Activated naive CD8-positive, alpha-beta T cell treated with anti-CD3 and anti-CD28 coated beads, Interleukin-2, amount 10 ng/mL, durations not matched to agents 7 days and 5 days (primary cell): ENCODE results near the gene MLH3. TPM values are rescaled to one million over a fixed set of nuclear protein-coding genes. Genes with fewer than 3 reads are reported as not detected.
A peak's percentile ranks its signal among the peaks of the same experiment; 100 is the strongest.

Experiments used
- ATAC-seq: fragments of 150-1000 bp; cut with Tn5 transposase; one replicate; pipeline ENCODE4 v1.10.0; 2021; ENCODE audit warnings: low read depth, moderate library complexity
- POLR2A ChIA-PET: fragments of 350-600 bp; sonication (Branson Sonifier 250); formaldehyde crosslinking; loops from one replicate; lab custom pipeline; 2021; ENCODE audit warnings: antibody characterized with exemption; lab: Charles Lee
- DNase-seq: peaks from one replicate; pipeline ENCODE4 v3.0.0; 2021
- H3K27ac Mint-ChIP-seq: one replicate; pipeline ENCODE4 v1.8.0; 2022; ENCODE audit warnings: mild to moderate bottlenecking, mixed read lengths
- H3K27me3 Mint-ChIP-seq: one replicate; pipeline ENCODE4 v1.8.0; 2022; ENCODE audit warnings: mild to moderate bottlenecking, moderate library complexity, mixed read lengths
- H3K36me3 Mint-ChIP-seq: one replicate; pipeline ENCODE4 v1.8.0; 2021; ENCODE audit warnings: mild to moderate bottlenecking, mixed read lengths
- H3K4me1 Mint-ChIP-seq: one replicate; pipeline ENCODE4 v1.8.0; 2021; ENCODE audit warnings: mixed read lengths
- H3K4me3 Mint-ChIP-seq: one replicate; pipeline ENCODE4 v1.8.0; 2022; ENCODE audit warnings: mild to moderate bottlenecking, moderate library complexity, mixed read lengths
- H3K9me3 Mint-ChIP-seq: one replicate; pipeline ENCODE4 v1.8.0; 2021; ENCODE audit warnings: mixed read lengths
- total RNA-seq, 2 experiments: library from RNA; stranded (reverse); gene quantifications; one replicate each; pipeline ENCODE4 v1.2.3, GENCODE V29; 2021

MLH3 gene
- total RNA-seq, 2 experiments from 2014 or later = 18.0 to 18.2 TPM

DNA sequence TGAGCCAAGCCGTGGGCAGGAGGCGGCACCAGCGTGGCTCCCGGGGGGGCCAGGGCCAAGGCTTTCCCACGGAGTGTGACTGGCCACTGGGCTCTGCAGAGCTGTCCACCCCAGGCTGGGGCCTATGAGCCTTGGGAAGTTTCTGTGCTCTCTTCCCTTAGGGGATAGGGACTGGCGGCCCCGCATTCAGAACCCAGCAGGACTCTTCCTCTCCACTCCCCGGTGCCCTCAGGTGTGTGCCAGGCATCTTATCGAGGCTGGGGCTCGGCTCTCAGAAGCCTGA lies 66.3 kb downstream of the MLH3 start:
- ATAC-seq = no peak
- POLR2A ChIA-PET = no interaction called here

DNA sequence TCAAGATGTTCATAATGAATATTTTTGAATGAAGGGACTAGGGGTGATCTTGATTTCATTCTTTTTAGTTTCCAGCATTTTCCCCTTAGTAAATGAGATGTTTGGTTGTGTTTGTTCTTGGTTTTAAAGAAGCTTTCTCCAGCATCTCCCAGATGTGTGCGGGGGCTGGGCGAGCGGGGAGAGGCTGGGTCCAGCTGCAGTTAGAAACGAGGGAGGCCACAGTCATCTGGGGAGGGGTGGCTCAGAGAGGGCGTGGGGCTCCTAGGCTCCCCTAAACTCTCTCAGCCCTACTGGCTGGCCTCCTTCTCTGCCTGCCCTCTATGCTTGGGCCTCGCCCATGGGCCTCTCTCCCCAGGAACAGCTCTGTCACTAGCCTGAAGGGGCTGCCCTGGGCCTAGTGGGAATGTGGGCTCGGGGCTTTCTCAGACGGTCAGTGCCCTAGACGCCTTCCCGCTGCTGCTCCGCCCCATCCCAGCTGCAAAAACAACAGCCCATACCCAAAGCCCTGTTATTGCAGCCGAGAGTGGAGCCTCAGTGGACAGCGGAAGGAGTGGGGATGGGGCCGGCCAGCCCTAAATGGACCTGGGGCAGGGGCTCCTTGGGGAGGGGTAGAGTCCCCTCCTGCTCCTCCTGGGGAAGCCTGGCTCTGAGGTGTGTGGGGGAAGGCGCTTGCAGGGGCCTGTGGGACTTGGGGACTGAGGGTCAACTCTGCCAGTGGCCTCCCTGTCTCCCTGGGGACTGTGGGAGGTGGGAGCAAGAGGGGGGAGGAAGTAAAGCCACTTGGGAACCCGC lies 66.8 kb downstream of the MLH3 start:
- Mint-ChIP-seq H3K4me3 (no peak overlapping the region), H3K27ac (no peak overlapping the region), H3K27me3 (peaks cover 6% of the 10 kb centered on the region), H3K4me1 (no peaks in the 10 kb centered on the region), H3K36me3 (no peaks in the 10 kb centered on the region), H3K9me3 (no peaks in the 10 kb centered on the region)
- POLR2A ChIA-PET = no interaction called here
- ATAC-seq = no peak
- no peak for DNase-seq

More for the DNA sequence above, 66.3 kb downstream of the MLH3 start:
- Mint-ChIP-seq H3K4me3 (no peak overlapping the region), H3K27me3 (peaks cover 6% of the 10 kb centered on the region), H3K9me3 (no peaks in the 10 kb centered on the region), H3K27ac (no peak overlapping the region), H3K36me3 (no peaks in the 10 kb centered on the region), H3K4me1 (no peaks in the 10 kb centered on the region)
- DNase-seq = no peak

DNA sequence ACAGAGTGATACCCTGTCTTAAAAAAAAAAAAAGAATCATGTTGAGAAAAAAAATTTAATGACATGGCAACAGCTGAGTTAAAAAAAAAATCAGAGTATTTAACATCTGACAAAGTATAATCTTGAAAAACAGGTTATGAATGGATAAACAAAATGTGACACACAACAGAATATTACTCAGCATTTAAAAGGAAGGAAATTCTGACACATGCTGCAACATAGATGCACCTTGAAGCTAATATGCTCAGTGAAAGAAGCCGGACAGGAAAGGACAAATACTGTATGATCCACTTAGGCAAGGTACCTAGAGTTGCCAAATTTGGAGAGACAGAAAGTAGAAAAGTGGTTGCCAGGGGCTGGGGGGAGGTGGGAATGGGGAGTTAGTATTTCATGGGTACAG lies 67.9 kb downstream of the MLH3 start:
- no peak for ATAC-seq
- no peak for DNase-seq
- no peaks in the 10 kb centered on the region for H3K4me1 Mint-ChIP-seq
- H3K36me3 Mint-ChIP-seq = no peaks in the 10 kb centered on the region
- H3K27me3 Mint-ChIP-seq = peaks cover 6% of the 10 kb centered on the region
- POLR2A ChIA-PET = no interaction called here
- no peak overlapping the region for H3K27ac Mint-ChIP-seq
- no peaks in the 10 kb centered on the region for H3K9me3 Mint-ChIP-seq
- no peak overlapping the region for H3K4me3 Mint-ChIP-seq

DNA sequence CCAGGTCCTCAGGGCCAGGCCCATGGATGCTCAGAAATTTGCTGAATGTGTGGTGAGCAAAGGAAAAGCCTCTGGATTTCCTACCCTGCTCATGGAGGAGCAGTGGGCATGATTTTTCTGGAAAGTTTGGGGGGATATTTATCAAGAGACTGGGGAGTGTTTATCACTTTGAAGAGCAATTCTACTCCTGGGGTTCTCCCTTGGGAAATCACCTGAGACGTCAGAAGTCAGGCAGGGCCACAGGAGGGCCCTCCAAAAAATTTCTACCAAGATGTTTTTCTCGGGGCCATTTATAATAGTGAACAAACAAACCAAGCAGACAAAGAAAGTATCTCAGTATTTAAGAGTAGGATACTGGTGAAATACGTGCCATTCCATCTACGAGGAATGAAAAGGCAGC lies 68.6 kb downstream of the MLH3 start:
- no peak for DNase-seq
- H3K4me1 Mint-ChIP-seq = no peaks in the 10 kb centered on the region
- H3K27ac Mint-ChIP-seq = no peak overlapping the region
- H3K36me3 Mint-ChIP-seq = no peaks in the 10 kb centered on the region
- POLR2A ChIA-PET = no interaction called here
- H3K4me3 Mint-ChIP-seq = no peak overlapping the region
- ATAC-seq = no peak
- no peaks in the 10 kb centered on the region for H3K9me3 Mint-ChIP-seq
- peaks cover 6% of the 10 kb centered on the region for H3K27me3 Mint-ChIP-seq

DNA sequence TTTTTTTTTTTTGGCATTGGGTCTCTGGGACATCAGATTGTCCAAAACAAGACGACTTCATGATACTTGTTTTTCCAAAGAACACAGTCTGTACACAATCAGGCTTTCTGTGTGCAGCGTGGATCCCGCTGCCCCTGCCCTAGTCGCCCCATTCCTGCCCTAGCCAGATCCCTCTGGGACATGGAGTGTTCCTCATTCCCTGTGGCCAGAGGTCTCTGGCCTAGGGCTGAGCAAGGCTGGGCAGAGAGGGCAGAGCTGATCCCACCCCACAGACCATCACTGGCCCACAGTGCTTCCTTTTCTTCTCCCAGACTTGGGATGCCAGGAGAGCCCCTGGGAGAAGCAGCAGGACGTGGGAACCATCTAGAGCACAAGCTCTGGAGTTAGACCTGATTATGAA lies 69.4 kb downstream of the MLH3 start:
- POLR2A ChIA-PET = no interaction called here
- Mint-ChIP-seq H3K27me3 (peaks cover 6% of the 10 kb centered on the region), H3K27ac (no peak overlapping the region), H3K36me3 (no peaks in the 10 kb centered on the region), H3K9me3 (no peaks in the 10 kb centered on the region), H3K4me1 (no peaks in the 10 kb centered on the region), H3K4me3 (no peak overlapping the region)
- no peak for DNase-seq
- ATAC-seq = no peak

DNA sequence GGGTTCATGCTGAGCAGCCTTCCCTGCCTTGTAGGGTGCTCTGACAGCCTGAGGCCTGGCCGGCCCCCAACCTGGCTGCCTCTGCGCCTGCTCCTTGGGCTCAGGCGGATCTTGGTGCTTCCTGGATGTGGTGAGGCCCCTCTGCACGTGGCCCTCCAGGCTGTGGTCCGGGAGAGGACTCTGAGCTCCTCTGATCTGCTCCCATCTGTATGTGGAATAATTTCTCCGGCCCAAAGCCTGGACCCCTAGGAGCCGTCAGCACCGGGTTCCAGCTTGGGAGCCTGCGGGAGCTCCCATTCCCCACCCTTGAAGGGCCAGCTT lies 69.8 kb downstream of the MLH3 start:
- no peak for DNase-seq
- POLR2A ChIA-PET = no interaction called here
- ATAC-seq = no peak
- Mint-ChIP-seq H3K36me3 (no peaks in the 10 kb centered on the region), H3K9me3 (no peaks in the 10 kb centered on the region), H3K4me3 (no peak overlapping the region), H3K27ac (no peak overlapping the region), H3K27me3 (peaks cover 6% of the 10 kb centered on the region), H3K4me1 (no peaks in the 10 kb centered on the region)

DNA sequence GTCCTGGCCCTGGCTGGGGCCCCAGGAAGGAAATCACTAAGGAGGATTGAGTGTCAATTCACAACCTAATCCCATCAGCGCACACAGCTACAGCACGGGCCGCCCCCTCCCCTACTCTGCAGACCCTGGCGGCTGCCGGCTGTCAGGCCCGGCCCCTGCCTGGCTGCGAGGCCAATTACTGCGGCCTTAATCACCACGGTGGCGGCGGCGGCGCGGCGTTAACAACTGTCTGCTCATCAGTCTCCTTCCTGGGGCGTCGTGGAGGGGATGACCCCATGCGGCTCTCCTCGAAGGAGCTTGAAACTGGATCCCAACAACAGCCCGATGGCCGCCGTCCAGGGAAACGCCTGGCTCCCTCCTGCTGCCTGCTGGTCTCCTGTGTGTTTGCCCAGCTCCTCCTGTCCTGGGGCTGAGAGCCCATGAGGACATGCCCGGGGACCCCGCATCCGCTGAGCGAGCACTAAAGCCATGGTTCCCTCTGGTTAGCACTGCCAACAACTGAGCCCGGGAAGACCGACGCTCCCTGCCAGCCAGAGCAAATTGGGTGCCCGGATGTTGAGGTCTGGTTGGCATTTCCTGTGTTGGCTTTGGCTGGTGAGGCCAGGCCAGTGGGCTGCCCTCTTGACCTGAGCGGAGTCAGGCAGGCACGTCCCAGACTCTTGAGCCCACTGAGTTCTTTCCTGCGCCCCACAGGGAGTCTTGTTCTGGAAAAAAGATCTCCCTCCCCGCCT lies 70.4 kb downstream of the MLH3 start:
- no peaks in the 10 kb centered on the region for H3K4me1 Mint-ChIP-seq
- no peak overlapping the region for H3K4me3 Mint-ChIP-seq
- ATAC-seq (no peak), DNase-seq (no peak)
- H3K27me3 Mint-ChIP-seq = peaks cover 6% of the 10 kb centered on the region
- H3K27ac Mint-ChIP-seq = peak overlapping the region; percentile 20
- no peaks in the 10 kb centered on the region for H3K36me3 Mint-ChIP-seq
- no peaks in the 10 kb centered on the region for H3K9me3 Mint-ChIP-seq
- POLR2A ChIA-PET = interaction anchor here (1.4 kb wide), 1 partner anchor 17 kb away, joined by 3 read pairs; no protein-coding TSS in a partner anchor

DNA sequence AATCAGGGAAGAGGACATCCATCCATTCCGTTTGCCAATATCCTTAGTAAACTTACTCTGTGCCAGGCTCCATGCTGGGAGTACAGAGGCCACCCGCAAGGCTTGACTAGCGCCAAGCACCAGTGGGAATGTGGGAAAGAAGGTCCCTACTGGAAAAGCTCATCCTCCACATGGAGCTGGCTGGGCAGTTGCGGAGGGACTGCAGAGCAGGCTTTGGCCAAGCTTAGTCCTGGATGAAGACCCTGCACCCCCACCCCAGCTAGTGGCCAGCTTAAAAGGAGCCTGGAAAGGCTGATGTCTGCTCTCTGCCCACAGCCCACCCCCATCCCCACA lies 70.9 kb downstream of the MLH3 start:
- ATAC-seq = no peak
- Mint-ChIP-seq H3K9me3 (no peaks in the 10 kb centered on the region), H3K4me3 (no peak overlapping the region), H3K27me3 (peaks cover 6% of the 10 kb centered on the region), H3K36me3 (no peaks in the 10 kb centered on the region), H3K27ac (no peak overlapping the region), H3K4me1 (no peaks in the 10 kb centered on the region)
- no peak for DNase-seq
- POLR2A ChIA-PET = interaction anchor here (1.4 kb wide), 1 partner anchor 16 kb away, joined by 3 read pairs; no protein-coding TSS in a partner anchor

DNA sequence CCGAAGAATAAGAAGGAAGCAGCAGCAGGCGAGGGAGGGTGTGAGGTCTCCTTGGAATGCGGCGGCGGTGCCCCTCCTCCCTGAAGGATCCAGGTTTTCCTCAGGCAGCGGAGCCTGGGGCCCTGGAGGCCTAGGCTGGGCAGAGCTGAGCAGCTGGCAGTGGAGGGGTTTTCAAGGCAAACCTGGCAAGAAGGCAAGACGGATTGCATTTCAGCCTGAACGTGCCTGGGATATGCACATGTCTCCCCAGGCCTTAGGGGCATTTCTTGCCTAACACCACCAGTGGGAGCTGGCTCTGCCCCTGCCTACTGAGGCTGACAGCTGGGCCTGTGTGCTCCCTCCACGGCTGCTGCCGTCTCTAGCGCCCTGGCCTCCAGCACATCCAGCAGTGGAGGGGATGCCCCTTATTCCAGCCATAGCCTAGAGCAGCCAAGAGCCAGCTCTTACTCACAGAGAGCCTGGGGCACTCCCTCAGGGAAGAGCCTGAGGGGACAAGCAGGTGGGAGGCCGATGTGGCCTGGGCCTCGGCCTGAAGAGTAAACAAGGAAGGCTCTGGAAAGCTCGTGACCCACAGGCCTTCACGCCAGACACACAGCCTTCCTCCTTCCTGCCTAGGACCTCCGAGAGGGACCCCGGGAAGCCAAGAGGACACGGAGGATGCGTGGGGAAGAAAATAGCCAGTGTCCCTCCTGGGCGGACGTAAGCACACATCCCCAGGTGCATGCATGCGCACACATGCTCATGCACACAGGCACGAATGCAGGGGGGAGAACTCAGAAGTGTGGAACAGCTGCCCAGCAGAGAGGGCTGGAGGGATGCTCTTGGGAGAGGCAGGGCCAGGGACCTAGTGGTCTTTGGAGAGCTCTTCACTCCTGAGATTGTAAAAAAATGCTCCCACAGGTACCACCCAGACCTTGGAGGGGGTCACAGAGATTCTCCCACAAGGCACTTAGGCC lies 71.5 kb downstream of the MLH3 start:
- Mint-ChIP-seq H3K4me3 (no peak overlapping the region), H3K36me3 (no peaks in the 10 kb centered on the region), H3K4me1 (no peaks in the 10 kb centered on the region), H3K27me3 (peaks cover 6% of the 10 kb centered on the region), H3K27ac (no peak overlapping the region), H3K9me3 (no peaks in the 10 kb centered on the region)
- ATAC-seq (no peak), DNase-seq (no peak)
- POLR2A ChIA-PET = interaction anchor here (1.4 kb wide), 1 partner anchor 16 kb away, joined by 3 read pairs; no protein-coding TSS in a partner anchor

DNA sequence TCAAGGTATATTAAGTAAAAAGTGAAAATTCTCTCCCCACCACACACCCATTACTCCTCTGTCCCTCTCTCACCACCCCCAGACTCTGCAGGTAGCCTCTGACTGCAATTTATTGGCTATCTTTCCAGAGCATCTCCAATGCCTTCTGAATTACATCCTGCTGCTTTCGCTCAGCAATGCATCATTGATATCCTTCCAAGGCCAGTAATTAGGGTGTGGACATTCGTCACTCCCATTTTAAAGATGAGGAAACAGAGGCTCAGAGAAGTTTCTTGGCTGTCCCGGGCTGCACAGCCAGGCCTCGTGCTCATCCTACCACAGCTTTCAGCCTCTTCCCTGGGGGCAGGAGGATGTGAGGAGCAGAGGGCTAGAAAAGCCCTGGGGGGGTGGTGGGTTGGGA lies 72.2 kb downstream of the MLH3 start:
- ATAC-seq = no peak
- POLR2A ChIA-PET = interaction anchor here (1.4 kb wide), 1 partner anchor 15 kb away, joined by 3 read pairs; no protein-coding TSS in a partner anchor
- no peak for DNase-seq
- Mint-ChIP-seq H3K36me3 (no peaks in the 10 kb centered on the region), H3K27ac (no peak overlapping the region), H3K27me3 (peaks cover 6% of the 10 kb centered on the region), H3K9me3 (no peaks in the 10 kb centered on the region), H3K4me3 (no peak overlapping the region), H3K4me1 (peaks cover 2% of the 10 kb centered on the region)

DNA sequence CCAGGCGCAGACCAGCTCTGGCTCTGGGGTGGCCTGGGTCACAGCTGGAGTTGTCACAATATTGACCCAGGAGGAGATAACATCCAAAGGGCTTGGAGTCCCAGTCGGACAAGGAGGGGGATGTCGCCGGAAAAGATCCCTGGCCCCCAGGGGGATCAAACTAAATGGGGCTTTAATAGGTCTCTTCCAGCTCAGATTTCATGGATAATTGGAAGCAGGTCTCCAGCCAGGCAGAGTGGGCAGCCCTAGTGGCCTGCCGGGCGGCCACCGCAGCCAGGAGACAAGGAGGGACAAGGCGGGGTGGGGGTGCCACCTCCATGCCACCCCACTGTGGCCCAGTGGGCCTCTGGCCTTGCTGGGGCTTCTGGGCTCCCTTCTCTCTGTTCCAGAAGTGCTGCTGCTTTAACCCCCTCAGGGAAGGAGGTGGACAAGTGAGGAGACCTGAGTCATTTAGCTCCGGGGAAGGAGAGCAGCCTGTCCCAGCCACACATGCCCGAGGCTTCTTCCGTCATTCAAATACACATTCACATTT lies 72.8 kb downstream of the MLH3 start:
- Mint-ChIP-seq H3K27me3 (peaks cover 6% of the 10 kb centered on the region), H3K4me1 (peaks cover 5% of the 10 kb centered on the region), H3K4me3 (no peak overlapping the region), H3K27ac (no peak overlapping the region), H3K36me3 (no peaks in the 10 kb centered on the region), H3K9me3 (no peaks in the 10 kb centered on the region)
- POLR2A ChIA-PET = no interaction called here
- ATAC-seq = no peak
- no peak for DNase-seq

DNA sequence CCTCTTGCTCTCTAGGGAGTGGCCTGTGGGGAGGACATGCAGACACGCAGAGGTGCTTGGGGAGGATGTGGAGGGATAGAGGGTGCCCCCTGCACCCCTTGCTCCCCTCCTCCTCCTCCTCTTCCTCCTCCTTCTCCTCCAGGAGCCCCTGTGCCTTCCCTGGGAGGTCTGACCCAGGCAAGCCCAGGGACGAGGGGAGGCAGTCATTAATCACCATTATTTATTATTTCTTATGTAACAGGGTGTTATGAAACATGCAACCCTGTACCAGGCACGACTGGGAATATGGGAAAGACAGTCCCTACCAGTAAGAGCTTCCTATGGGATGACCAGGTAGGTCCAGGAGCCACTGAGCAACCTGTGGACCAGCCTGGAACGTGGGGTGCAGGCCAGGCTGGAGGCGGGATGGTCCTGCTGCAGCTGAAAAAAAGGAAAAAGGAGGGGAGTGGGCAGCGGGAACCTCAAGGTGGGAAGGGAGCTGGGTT lies 73.3 kb downstream of the MLH3 start:
- Mint-ChIP-seq H3K27ac (no peak overlapping the region), H3K9me3 (no peaks in the 10 kb centered on the region), H3K4me3 (no peak overlapping the region), H3K4me1 (peaks cover 5% of the 10 kb centered on the region), H3K27me3 (peaks cover 6% of the 10 kb centered on the region), H3K36me3 (no peaks in the 10 kb centered on the region)
- ATAC-seq = no peak
- POLR2A ChIA-PET = no interaction called here
- no peak for DNase-seq
